CD4-positive, alpha-beta T cell treated with Interleukin-6 at 100 ng/mL for 8 hours (primary cell): ENCODE data around the gene KY.

ENCODE experiments used
- DNase-seq: peaks from one replicate; pipeline ENCODE4 v3.0.0-alpha.2; 2020; ENCODE audit warnings: mixed read lengths, low spot score

Gene KY

DNA sequence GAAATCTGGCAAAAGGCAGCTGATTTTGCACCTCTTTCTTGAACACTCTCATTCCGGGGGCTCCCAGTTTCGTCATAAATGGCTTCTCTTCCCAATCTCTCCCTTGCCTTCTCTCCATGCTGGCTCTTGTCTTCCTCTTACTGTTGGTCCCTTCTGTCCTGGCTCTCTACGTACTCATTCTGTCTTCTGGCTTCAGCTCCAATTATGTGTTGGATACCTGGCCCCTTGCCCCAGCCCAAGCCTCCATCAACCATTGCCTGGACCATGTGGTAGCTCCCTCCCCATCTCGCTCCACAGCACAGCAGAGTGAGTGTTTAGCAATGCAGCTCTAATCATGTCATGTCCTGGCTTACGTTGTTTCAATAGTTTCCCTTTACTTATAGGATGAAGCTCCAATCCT lies 21.7 kb upstream of the KY start:
- no peak for DNase-seq

DNA sequence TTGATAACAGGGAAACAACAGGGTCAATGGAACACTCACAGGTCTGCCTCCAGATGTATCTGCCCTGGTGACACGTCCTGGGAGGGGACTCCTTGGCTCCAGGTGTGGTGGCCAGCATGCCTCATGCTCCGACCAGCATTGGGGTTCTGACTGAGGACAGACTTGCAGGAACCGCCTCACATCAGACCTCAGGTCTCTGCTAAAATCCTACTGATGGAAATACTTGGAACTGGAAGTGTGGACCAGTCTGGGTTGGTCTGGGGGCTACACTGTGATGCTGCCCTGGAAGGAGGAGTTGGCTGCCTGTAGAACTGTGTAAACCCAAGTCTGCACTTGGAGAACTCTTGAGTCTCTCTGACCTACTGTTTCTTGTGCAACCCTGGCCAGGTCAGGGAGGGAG lies 17.1 kb upstream of the KY start:
- no peak for DNase-seq

- no peak for DNase-seq
Observed at GRCh38 chr3:134667406-134667805, 16.6 kb upstream of the KY start.

DNA sequence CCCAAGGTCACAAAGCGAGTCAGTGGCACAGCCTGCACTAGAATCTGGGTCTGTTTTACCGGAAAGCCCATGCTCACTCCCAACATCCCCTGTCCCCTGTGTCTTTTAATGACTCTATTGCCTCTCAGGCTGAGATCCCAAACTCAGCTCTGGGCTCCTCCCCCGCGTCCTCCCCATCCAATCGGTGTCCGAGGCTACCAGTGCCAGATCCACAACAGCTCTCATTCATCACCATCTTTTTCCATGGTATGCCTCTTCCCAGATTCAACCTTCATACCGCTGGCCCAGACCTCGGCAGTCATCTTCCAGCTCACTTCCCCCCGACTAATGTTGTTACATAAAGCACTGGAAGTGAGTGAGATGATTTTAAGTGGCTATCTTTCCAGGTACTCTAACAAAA lies 16.1 kb upstream of the KY start:
- no peak for DNase-seq

DNA sequence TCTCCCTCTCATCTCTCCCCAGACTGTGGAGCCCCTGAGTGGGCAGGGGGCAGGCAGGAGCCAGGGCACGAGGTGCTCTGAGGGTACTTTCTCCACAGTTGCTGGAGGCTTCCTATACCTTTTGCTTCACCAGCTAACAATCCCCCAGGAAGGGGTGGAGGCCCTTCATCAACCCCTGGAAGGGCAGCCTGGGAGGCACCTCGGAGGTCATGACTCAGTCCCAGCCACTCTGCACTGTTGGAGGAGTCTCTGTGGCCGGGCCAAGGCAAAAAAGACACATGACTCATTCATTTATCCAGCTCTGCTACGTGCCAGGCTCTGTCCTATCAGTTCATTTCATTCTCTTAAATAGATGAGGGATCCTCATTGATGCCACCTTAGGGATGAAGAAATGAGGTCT lies 15.6 kb upstream of the KY start:
- no peak for DNase-seq

DNA sequence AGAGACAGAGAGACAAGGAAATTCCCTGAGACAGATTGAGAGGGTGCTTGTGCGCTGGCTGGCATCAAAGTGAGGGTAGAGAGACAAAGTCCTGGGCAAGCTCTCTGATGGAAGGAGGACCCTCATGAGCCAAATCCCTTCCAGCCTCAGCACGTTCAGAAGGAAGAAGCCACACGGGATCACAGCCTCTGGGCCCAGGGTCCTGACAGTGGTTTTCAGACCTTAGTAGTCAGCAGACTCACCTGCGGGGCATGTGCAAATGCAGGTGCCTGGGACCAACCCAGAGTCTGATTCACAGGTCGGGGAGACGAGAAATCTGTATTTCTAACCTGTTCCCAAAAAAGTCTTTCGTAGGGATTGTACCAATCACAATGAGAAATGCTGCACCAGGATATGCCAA lies 15.2 kb upstream of the KY start:
- DNase-seq = no peak

DNA sequence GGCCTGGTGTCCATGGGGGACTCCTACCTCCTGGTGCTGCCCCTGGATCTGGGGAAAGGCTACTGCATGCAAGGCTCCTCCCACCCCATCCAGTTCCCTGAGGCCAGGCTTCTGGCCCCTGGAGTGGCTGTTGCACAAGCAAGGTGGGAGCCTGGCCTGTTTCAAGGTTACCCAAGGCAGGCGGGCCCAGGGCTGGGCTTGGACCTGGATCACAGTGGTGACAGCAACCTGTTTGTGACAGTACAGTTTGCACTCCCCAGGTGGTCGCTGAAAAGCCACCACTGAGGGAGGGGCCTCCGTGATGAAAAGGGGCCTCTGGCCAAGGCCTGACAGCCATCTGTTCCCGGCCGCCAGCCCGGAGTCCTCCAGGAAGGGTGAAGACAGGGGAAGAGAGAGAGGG lies 14.4 kb upstream of the KY start:
- no peak for DNase-seq

DNA sequence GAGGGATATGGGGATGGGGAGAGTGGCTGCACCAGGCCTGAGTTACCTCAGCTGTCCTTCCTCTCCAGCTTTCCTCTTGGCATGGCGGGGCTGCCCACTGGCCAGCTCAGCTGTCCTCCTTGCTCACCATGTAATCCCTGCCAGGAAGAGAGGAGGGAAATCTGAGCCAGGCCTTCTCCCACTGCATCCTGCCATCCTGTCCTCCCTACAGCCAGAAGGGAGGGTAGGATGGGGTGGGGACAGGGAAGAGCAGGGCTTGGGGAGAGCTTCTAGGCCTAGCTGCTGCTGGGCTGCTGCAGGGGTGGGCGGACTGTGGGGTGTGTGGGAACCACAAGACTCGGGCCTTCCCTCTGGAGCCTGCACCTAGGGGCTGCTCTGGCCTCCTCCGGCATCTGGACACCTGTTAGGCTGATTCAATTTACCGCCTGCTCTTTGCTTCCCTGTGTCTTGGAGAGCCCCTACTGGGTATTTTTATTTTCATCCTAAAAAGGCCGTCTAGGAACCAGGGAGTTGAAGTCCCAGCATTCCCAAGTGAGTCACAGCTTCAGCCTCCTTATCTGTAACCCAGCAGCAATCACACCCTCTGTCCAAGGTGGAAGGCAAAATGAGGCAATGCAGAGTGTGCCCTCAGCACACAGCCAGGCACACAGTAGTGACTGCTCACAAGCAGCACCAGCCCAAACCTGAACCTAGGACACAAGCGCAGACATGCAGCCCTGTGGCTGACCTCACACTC lies 13.1 kb upstream of the KY start:
- DNase-seq = no peak

DNA sequence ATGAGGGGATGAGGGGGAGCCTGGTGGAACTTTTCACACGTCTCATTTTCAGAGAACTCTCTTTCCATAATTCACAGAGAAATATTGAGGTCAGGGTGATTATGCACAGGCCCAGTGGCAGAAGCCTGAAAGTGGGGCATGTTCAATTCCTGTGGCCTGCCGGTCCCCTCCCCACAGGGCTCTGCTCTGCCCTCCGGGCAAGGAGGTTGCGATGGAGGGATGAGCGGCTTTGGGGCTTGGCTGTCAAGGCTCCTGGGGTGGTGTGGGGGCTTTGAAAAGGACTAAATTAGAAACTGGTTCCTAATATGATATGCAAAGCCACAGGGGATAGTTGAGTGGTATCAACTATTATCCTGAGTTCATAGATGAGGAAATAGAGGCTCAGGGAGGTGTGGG lies 9.2 kb upstream of the KY start:
- DNase-seq = no peak

GRCh38 chr3:134659391-134660045 lies 8.7 kb upstream of the KY start:
- no peak for DNase-seq

DNA sequence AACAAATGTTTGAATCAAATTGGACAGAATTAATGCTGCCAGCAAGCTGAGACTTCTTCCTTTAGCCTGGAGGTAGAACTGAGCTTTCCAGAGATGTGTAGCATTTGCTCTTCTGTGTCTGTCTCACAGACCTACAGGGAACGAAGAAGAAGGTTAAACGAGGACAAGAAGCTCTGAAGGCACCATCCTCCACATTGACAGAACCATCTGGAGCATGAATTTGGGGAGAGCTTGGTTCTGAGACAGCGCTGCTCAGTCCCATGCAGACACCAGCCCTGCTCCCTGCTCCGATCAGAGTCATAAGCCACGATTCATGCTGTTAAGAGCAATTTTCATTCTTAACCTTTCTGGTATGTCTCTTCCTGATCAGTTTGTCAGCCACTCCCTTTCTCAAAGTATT lies 7.7 kb upstream of the KY start:
- DNase-seq = no peak

GRCh38 chr3:134656211-134656800 lies 5.5 kb upstream of the KY start:
- DNase-seq = no peak

GRCh38 chr3:134655706-134656105 lies 4.9 kb upstream of the KY start:
- no peak for DNase-seq

DNA sequence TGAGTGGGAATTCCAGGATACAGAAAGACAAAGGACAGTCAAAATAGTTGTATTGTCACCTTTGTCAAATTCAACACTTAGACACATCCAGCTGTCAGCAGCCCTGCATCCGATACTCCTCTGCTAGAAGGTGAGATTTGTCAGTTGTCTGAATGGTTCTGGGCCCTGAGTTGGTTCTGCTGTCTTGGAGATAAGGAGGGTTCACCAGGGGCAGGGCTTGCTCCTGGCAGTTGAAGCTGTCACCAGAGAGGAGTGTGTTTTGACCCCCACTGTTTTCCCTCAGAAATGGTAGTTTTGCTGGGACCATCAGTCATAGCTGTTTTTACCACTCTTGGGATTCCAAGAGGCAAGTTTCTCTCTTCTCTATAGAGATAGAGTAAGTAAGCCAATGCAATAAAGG lies 3.2 kb upstream of the KY start:
- no peak for DNase-seq

DNA sequence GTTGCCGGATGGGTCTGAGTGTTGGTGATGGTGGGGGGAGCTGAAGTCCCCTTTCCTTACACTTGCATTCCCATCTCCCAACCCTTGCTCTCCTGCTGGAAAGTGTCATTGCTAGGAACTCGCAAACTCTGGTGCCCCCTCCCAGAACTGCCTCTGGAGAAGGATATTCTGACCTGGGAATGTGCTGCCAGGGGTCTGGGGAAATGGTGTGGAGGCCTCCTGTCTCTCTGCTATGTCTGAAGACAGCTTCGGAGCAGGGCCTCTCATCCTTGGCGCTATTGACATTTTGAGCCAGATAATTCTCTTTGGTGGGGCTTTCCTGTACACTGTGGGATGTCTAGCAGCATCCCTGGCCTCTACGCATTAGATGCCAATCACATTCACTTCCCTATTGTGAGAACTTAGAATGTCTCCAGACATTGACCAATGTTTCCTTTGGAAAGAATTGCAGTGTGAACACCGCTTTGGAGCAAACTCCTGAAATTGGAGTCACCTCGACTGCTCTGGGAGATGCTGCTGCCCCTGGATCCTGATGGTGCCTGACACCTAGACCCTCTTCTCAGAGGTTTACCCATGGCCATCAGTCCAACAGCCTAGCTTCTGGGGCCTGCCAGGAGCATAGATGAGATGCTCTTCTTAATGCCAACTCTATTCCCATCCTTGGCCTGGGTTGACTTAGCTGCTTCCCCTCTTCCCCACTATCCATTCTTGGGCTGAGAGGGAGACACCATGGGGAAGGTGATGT lies 2.2 kb upstream of the KY start:
- no peak for DNase-seq

DNA sequence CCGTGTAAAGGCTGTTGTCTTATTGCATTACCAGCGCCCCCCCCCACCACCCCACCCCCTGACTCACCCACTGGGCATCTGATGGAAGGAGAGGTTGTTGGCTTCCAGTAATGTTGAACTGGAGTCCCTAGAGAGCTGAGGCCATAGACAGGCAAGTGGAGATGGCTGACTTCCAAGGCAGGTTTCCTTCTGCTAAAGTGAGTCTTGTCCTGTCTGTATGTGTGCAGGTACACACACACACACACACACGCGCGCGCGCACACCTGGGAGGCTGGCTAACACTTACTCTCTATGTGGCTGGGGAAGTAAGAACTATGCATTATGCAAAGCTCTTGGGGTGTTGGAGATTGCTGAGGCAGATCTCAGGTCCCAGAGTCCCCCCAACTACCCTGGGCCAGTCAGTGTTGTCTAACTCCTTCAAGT lies 1.6 kb upstream of the KY start:
- no peak for DNase-seq

DNA sequence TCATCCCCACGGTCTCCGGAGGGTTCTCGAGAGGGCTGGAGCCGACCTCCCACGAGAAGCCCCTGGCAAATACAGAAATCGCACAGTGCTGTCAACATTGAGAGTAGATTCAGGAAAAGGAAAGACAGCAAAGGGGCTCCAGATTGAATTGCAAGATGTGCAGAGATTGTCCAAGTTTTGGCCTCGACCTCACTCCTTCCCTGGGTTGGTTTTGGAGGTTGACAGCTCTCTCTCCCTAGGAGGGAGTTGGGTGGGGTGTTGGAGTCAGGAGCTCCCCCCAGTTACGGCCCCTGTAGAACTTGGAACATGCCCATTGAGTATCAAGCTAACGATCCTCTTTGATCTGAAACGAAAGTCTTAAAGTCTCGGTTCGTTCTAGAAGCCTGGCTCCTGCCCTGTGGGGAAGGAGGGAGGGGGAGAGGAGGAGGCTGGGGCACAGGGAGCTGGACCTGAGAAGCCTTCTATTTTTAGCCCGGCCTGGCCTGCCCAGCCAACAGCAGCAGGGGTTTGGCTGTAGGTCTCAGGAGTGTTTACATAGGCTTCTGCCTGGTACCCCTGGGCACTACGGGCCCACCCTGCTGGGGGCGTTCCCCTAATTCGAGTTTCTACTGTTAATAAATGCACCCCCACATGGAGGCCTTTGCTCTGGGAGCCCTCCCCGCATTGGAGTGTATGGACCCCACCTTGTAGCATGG lies 672 bp upstream of the KY start:
- no peak for DNase-seq

DNA sequence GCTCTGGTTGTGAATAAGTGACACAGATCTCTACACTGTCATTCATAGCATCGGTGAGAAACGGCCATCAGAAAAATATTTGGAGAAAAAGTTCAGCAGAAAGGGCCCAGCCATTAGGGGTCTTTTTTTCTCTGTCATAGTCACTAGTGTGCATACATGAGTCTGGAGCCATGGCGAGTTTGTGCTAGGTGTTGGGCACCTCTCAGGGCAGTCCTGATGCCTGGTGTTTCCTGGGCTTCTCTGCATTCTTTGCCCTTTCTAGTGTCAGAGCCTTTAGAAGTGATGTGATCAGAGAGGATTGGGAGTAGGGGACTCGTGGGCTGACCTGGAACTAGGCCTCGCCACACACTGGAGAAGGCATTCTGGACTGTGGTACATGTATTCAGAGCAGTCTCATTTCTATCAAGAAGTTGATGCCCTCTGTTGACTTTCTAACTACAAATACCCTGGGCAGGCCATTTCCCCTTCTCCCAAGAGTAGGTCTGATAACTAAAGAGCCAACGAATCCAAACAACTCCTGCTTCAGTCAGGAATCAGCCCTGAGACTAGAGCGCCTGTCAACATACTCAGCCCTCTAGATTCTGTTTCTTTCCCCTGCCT lies 1.6 kb downstream of the KY start:
- DNase-seq = no peak

- no peak for DNase-seq
Observed at GRCh38 chr3:134647902-134648760, 2.7 kb downstream of the KY start.

GRCh38 chr3:134646086-134646485 lies 4.7 kb downstream of the KY start:
- no peak for DNase-seq

- DNase-seq = no peak
Observed at GRCh38 chr3:134645515-134645914, 5.3 kb downstream of the KY start.
